Cerebellar cortex (tissue), 1 donor: ENCODE measurements around the gene CFAP157.
A peak's percentile ranks its signal among the peaks of the same experiment; 100 is the strongest.

ENCODE experiments used
- DNase-seq: peaks from one replicate; pipeline ENCODE4 v3.0.0-alpha.2; 2015; ENCODE audit warnings: low spot score

The CFAP157 gene

DNA sequence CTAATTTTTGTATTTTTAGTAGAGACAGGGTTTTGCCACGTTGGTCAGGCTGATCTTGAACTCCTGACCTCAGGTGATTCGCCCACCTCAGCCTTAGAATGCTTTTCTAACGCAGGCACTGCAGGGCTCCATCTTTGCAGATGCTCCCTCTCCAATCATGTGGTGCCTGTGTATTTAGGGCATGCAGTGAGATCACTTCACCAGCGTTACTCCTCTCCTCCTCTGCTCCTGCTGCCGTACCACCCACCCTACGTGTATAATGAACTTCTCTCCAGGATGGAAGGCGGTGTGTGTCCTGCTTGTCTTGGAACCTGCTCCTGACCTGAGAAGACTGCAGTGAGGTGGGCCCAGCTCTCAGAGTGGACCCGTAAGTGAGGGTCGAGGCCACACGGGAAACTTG lies 13.6 kb upstream of the CFAP157 start:
- no peak for DNase-seq

DNA sequence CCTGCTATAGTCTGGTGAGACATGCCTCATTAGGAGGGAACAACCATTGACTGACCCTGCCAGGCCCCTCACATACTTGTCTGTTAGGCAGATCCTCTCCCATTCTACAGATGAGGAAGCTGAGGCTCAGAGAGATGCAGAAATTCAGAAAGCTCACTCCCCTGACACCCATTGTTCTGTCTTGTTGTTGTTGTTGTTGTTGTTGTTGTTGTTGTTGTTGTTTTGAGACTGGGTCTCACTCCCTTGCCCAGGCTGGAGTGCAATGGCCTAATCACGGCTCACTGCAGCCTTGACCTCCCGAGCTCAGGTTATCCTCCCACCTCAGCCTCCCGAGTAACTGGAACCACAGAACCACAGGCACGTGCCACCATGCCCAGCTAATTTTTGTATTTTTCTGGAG lies 13.1 kb upstream of the CFAP157 start:
- DNase-seq = no peak

DNA sequence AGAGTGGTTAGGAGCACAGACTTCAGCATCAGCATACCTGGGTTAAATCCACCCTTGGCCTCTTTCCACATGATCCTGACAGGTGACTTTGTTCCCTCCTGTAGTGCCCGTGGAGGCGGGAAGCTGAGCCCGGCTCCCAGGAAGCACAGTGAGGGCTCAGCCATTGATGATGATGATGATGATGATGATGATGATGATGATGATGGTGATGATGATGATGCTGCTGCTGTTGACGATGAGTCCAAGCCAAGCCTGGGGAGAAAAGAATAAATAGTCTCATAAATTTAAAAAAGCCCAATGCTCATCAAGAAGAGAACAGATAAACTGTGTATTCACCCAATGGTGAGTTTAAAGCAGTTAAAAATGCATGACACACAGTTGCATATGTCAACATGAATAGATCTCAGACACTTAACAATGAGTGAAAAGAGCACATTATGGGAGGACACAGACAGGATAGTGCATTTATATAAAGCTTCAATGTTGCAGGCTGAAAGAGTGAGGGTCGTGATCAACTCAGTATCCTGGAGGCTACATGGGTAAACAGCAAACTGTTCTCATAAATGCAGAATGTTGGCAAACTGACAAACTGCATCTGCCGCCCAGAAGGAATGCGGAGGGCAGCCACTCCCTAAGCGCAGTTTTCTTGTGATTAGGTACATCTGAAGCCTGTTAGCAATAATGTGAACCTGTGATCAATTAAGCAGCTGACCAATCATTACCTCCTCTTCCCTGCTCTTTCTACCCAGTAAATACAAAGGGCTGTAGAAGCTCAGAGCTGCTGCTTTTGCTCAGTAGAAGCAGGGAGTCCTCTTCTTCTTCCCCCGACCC lies 11.7 kb upstream of the CFAP157 start:
- DNase-seq = no peak

DNA sequence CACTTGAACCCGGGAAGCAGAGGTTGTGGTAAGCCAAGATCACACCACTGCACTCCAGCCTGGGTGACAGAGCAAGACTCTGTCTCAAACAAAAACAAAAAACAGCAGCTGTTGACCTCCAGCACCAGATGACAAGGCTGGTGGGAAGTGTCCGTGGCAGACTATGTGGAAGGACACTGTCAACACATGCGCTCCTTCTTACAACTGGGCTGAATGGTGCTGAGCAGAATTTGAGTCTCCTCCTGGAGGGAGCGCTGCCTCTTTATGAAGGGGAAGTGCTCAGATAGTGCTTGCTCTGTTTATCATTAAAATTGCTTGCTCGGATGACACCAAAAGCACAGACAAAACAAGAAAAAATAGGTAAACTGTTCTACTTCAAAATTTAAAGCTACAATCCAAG lies 9.2 kb upstream of the CFAP157 start:
- DNase-seq = no peak

DNA sequence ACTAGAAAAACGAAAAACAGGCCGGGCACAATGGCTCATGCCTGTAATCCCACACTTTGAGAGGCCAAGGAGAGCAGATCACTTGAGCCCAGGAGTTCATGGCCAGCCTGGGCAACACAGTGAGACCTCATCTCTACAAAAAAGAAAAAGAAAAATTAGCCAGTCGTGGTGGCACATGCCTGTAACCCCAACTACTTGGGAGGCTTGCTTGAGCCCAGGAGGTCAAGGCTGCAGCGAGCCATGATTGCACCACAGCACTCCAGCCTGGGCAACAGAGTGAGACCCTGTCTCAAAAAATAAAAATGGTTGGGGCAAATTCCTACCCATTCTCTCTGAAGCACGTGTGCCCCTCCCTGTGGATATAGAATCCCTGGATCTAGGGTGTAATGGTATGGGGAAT lies 8.4 kb upstream of the CFAP157 start:
- DNase-seq = no peak

DNA sequence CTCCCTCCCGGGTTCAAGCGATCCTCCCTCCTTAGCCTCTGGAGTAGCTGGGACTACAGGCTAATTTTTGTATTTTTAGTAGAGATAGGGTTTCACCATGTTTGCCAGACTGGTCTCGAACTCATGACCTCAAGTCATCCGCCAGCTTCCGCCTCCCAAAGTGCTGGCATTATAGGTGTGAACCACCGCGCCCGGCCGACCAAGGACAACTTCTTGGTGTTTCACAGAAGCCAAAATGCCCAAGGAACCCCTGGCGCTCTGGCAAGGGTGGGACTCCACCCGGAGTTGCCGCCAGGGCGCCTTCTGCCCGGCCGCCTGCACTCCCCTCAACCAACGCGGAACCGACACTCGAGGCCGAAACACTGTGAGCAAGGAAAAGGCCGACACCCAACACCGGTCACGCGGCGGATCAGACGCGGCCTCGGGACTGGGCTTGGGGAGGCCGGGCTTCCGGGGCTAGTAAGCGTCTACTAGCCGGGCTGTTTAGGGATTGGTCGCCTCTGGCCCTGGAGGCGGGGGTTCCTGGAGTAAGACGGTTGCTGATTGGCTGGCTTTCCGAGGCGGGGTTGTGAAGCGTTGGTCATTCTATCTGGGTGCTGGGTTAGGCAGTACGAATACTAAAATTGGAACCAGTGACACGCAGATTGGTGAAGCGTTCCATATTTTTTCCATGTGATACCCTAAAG lies 7.7 kb upstream of the CFAP157 start:
- DNase-seq = peak; percentile 99

DNA sequence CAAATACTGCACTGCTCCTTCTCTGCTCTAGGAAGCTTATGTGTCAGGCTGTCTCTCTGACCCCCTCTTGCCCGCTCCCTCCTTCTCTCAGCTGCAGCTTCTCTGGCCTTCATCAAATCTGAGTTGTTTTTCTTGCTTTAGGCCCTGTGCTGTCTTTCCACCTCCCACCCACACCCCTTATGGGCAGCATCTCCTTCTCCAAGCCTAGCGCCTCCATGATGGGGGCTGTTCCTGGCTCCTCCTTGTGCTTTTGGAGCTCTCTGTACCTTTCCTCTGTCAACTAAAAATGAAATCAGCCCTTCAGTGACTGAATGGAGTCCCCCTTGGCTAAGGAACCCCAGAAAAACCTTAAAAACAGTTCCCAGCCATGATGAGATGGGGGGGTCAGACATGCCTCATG lies 6.6 kb upstream of the CFAP157 start:
- DNase-seq = no peak

DNA sequence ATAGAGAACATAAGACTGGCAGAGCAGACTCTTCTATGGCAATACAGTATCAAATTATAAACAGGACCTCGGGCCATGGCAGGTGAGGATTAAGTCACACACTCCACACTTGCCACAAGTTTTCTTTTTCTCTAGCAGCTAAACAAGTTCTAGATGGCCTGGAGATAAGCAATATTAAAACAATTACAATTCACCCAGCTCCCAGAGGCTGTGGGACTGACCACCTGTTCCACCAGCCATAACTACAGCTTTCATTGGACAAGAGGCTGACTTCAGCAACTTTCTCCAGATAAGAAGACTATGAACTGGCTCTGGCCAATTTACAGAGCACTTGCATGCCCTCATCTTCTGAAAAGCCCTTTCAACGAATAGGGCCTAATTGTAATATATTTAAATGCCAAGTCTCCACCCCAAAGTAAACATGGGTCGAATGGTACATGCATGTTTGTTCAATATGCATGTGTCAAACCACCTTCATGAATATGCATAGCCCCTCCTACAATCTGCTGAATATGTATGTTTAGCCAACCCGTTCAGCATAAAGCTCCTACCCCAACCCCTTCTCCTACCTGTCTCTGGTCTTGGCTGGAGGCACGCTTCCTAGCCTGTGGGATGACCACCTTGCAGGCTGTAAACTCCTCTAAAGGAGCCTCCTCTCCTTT lies 6.1 kb upstream of the CFAP157 start:
- DNase-seq = no peak

DNA sequence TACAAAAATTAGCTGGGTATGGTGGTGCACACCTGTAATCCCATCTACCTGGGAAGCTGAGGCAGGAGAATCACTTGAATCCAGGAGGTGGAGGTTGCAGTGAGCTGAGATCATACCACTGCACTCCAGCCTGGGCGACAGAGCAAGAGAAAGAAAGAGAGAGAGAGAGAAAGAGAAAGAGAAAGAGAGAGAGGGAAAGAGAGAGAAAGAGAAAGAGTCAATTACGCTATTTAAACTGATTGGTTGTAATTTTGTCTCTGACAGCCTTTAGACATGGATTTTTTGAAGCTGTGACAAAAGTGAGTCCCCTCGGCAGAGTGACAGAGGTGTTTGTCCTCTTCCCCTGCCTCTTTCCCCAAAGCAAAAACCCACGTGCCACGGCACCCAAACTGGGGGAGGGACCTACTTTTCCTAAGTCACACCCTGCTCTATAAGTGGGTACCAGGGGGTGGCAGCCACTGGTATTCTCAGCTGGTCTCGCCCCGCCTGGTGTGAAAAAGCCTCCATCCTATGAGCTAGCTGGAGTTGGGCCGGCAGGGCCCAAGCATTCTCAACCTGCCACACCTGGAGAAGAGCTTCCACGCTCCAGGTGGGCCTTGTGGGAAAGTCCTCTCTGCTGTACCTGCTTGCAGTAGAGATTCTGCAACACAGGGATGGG lies 3.4 kb upstream of the CFAP157 start:
- DNase-seq = no peak

DNA sequence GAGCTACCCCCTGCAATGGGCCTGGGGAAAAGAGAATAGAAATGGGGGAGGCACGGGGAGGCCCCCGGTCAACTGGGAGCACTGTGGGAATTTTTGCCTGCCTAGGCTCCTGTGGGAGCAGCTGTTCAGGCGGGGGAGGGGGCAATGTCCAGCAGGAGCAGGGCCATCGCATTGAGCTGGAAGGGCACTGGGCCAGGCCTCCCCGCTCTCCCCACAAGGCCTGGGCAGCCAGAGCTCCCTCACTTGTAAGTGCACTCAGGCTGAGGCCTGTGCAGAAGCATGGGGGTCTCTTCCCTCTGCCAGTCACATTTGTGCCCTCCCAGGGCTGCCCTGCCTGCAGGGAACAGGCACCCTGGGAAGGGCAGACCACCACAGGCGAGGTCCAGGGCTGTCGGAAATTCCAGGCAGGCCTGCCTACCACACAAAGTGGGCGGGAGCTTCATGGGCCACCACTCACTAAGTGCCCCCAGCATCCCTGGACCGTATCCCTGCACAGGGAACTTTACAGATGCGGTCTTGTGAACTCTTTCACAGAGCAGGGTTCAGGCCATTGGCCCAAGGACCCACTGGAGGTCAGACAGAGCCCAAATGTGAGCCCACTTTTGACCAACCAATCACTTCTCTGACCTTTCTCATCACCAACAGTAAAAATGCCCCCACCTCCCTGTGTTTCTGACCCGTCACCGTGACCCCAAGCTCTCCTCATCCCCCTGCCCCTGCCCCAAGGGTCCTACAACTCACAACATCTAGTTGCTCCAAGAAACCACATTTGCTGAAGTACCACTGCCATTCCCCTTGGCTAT lies 1.0 kb upstream of the CFAP157 start:
- no peak for DNase-seq

DNA sequence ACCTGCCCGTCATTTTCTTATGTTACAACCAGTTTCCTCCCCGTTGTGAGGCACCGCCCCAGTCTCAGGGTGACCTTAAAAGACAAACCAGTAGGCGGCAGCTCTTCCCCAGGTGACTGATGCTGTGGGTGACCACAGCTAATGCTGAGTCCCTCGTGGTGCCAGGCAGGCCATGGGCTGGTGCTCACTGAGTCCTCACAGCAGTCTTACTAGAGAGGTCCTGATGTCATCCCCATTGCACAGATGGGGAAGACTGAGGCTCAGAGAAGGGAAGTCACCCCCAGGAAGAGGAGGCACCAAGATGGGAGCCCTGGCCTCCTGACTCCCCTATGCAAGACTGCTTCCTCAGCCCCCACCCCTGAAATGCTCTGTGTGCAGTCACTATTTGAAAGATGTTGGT lies 978 bp downstream of the CFAP157 start:
- no peak for DNase-seq

DNA sequence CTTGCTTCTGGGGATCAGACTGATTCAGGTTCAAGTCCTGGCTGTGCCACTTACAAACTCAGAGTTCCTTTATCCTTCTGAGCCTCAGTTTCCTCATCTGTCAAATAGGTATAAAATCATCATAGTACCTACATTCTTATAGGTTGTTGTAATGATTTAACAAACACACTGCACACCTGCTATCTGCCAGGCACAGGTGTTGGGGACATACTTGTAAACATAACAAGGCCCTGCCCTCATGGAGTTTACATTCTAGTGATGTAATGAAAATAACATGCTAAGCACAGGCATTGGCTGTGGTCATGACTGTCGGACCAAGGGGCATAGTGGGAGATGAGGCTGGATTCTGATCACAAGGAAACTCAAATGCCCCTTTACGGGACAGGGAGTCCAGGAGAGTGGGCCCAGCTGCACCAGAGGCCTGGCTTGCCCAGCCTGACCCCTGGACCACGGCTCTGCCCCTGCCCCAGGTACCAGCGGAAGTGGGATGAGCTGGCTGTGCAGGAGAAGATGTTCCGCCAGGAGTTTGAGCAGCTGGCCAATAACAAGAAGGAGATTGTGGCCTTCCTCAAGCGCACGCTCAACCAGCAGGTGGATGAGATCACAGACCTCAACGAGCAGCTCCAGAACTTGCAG lies 2.3 kb downstream of the CFAP157 start:
- DNase-seq = no peak

DNA sequence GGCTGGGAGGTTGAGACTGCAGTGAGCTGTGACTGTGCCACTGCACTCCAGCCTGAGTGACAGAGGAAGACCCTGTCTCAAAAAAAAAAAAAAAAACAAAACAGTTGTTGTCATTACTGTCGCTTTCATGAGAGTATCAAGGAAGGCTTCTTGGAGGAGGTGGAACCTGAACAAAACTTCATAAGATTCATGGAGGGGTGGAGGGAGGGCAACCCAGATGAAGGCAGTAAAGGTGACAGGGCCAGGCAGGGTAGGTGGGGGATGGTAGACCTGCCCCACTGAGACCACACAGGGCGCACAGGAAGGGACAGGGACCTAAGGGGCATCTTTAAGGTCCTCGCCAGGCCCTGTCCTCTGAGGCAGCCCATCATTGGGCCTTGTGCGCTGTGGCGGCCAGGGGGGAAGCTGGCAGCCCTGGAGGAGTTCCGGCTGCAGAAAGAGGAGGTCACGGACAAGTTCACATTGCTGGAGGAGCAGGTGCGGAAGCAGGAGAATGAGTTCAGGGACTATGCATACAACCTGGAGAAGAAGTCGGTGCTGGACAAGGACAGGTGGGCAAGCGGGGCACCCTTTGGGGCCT lies 3.5 kb downstream of the CFAP157 start:
- no peak for DNase-seq

DNA sequence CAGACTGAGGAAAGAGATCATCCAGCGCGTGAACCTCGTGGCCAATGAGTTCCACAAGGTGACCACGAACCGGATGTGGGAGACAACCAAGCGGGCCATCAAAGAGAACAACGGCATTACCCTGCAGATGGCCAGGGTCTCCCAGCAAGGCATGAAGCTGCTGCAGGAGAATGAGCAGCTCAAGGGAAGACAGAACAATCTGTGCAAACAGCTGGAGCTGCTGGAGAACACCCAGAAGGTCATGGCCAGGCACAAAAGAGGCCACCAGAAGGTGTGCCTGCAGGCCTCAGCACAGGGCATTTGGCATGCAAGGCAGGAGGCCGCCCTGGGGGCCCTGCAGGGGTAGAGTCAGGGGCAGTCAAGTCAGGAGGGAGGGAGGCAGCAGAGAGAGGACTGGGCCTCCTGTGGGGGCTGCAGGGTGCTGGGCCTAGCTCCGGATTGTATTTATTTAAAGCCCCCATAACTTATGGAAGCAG lies 4.5 kb downstream of the CFAP157 start:
- DNase-seq = no peak

DNA sequence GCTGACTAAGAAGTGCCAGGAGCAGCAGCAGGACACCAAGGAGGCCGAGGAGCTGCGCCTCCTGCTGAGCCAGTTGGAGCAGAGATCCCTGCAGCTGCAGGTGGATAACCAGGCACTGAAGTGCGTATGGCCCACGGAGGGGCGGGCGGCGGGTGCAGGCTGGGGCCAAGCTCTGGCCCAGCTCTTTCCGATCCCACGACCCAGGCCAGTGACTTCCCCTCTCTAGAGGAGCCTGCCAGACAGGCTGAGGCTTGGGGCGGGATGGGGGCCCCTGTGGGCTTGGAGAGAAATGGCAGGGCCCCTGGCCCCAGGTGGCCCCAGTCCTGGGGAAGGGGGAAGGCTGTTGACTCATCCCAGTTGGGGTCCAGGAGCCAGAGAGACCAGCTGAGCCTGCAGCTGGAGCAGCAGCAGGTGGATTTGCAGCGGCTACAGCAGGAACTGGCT lies 5.1 kb downstream of the CFAP157 start:
- DNase-seq = no peak

DNA sequence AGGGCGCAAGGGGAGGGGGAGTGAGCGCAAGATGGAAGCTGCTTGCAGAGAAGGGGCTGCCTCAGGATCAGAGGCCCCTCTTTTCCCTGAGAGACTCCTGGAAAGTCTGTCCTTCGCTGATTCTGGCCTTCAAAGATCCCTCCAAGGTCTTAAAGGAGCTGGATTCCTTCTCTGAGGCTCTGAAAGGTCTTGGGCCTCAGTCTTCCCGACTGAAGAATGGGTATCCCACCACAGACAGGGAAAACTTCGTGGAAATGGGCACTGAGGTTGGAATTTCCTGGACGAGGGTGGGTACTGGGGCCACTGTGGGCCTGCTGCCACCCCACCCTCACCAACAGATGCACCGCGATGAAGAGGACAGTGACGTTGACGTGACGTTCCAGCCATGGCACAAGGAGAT lies 5.6 kb downstream of the CFAP157 start:
- no peak for DNase-seq

DNA sequence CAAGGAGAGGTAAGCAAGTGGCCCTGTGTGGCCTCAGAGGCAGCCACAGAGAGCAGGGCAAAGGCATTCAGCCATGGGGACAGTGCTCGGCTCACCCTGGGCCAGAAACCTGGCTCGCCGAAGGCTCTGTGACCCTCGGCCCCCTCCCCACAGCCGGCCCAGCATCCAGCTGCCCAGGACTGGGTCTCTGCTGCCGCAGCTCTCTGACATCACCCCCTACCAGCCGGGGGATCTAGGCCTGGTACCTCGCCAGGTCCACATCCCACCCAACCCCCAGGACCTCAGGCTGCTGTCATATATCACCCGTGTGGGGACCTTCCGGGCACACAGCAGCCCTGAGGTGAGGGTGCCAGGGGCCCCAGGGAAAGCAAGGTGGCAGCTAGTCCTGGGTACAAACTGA lies 6.1 kb downstream of the CFAP157 start:
- DNase-seq = no peak

DNA sequence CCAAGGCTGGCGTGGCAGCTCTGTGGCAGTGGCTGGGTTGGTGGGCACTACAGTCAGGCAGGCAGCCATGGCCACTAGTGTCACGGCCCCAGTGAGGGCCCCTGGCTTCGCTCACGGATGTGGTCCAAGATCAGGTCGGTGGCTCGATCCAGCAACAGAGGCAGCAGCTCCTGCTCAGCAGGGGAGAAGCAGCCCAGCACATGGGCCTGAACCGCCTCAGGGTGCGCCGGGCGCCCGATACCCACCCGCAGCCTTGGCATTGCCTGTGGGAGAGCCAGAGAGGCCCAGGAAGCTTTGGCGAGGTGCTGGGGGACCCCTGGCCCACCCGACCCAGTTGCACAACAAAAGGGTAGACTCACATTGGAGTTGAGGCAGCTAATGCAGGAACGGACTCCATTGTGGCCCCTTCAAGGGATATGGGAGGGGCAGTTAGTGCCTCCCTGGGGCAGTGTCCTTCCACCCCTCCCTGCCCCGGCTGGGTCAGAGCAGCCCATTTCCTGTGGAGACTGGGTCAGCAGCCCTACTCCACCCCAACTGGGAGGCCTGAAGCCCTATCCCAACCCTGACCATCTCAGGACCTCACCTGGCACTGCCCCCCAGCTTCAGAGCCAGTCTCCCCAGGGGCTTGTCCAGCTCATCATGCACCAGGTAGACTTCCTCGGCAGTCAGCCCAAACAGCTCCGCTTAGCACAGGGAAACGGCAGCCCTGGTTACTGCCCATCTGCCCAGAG lies 7.4 kb downstream of the CFAP157 start:
- no peak for DNase-seq

DNA sequence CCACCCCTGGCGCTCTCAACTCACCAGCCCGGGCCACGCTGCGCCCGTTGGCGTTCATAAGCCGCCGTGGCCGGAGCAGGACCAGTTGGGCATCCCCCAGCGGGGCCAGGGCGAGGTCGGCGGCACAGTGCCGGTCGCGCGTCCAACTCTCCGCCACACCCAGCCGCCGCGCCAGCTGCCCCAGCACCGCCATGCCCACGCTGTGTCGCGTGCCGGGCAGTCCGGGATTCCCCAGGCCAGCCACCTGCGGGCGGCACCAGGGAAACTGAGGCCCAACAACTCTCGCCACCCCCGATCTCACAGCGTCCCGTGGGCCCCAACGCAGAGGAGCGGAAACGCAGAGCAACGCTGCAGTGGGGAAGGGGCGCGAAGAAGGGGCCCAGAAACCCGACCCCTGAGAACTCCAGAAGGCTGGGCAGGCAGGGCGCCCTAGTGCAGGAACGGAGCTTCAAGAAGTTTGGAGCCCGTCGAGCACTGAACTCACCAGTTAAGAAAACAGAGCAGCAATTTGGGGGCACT lies 8.2 kb downstream of the CFAP157 start:
- DNase-seq = no peak
